Keratinocyte (primary cell): ENCODE measurements around the gene SLC7A11. TPM values are rescaled to one million over a fixed set of nuclear protein-coding genes. Genes with fewer than 3 reads are reported as not detected.

ENCODE experiments used
- DNase-seq: peaks from one replicate; pipeline ENCODE4 v3.0.0-alpha.2; 2011; ENCODE audit warnings: low read depth, missing footprints, low spot score
- FAIRE-seq: peaks from 2 replicates; lab custom pipeline; 2011; peaks lifted over from hg19 to GRCh38; lab: Jason Lieb, UNC
- H2AFZ ChIP-seq: 2 replicates; pipeline ENCODE4 v1.6.0; 2012; ENCODE audit warnings: low read length, control low read depth, inconsistent platforms; ENCODE audit not compliant: control insufficient read depth
- H3K27ac ChIP-seq: 2 replicates; pipeline ENCODE4 v1.5.1; 2011; ENCODE audit warnings: low read length; ENCODE audit not compliant: control insufficient read depth, insufficient read depth
- H3K27me3 ChIP-seq: 3 replicates; pipeline ENCODE4 v1.6.0; 2011; ENCODE audit warnings: low read length; ENCODE audit not compliant: control insufficient read depth, insufficient read depth; ENCODE audit errors: extremely low read depth
- H3K36me3 ChIP-seq, 2 experiments: 2 replicates in 1 of 2; 3 replicates in 1 of 2; pipeline ENCODE4 v1.5.1; 2011; ENCODE audit warnings: low read length in 2 of 2, mild to moderate bottlenecking in 1 of 2; ENCODE audit not compliant: control insufficient read depth in 2 of 2, insufficient read depth in 2 of 2; ENCODE audit errors: extremely low read depth in 1 of 2
- H3K4me1 ChIP-seq: 3 replicates; pipeline ENCODE4 v1.5.1; 2011; ENCODE audit warnings: low read length; ENCODE audit not compliant: control insufficient read depth, insufficient read depth; ENCODE audit errors: extremely low read depth
- H3K4me2 ChIP-seq: 3 replicates; pipeline ENCODE4 v1.6.0; 2011; ENCODE audit warnings: low read depth, low read length; ENCODE audit not compliant: control insufficient read depth, insufficient read depth; ENCODE audit errors: extremely low read depth
- H3K4me3 ChIP-seq, 3 experiments: fragments of 200-600 bp in 1 of 3; sonication (generic) in 1 of 3; 2 replicates in 2 of 3; 3 replicates in 1 of 3; pipeline ENCODE4 v1.5.1; 2011 to 2016; ENCODE audit warnings: low read length in 3 of 3, mild to moderate bottlenecking in 3 of 3, control low read depth in 2 of 3, inconsistent platforms in 1 of 3, low read depth in 1 of 3, mixed read lengths in 1 of 3, mixed run types in 1 of 3, moderate library complexity in 1 of 3; ENCODE audit not compliant: control insufficient read depth in 2 of 3, insufficient read depth in 2 of 3; ENCODE audit errors: extremely low read depth in 1 of 3
- H3K79me2 ChIP-seq: 2 replicates; pipeline ENCODE4 v1.6.0; 2012; ENCODE audit warnings: low read length; ENCODE audit not compliant: control insufficient read depth, insufficient read depth
- H3K9ac ChIP-seq: 3 replicates; pipeline ENCODE4 v1.6.0; 2011; ENCODE audit warnings: low read length; ENCODE audit not compliant: control insufficient read depth, insufficient read depth; ENCODE audit errors: extremely low read depth
- H3K9me1 ChIP-seq: 3 replicates; pipeline ENCODE4 v1.6.0; 2011; ENCODE audit warnings: low read length; ENCODE audit not compliant: control insufficient read depth, insufficient read depth; ENCODE audit errors: extremely low read depth
- H3K9me3 ChIP-seq: 2 replicates; pipeline ENCODE4 v1.5.1; 2012; ENCODE audit warnings: low read depth, low read length; ENCODE audit not compliant: control insufficient read depth
- H4K20me1 ChIP-seq: 3 replicates; pipeline ENCODE4 v1.6.0; 2011; ENCODE audit warnings: low read length; ENCODE audit not compliant: control insufficient read depth, insufficient read depth; ENCODE audit errors: extremely low read depth
- EZH2 ChIP-seq: IDR thresholded peaks from one replicate; pipeline ENCODE4 v1.6.1; 2012; ENCODE audit warnings: inconsistent platforms, mild to moderate bottlenecking, low read length, moderate library complexity
- dilution Hi-C: fragments of 300-500 bp; cut with MboI; formaldehyde crosslinking; loops from one replicate; pipeline ENCODE4 v1.7.0; 2020; ENCODE audit warnings: low sequenced_read_pairs; ENCODE audit not compliant: extremely low pct_ligation_motif_present
- polyA minus RNA-seq, 3 experiments: library from RNA; depleted of rRNA, polyadenylated mRNA; stranded (reverse); fragments of >200 nt; gene quantifications; 1 replicate in 1 of 3; 2 replicates in 1 of 3; 3 replicates in 1 of 3; pipeline ENCODE4 v1.2.3, GENCODE V29; 2011
- polyA plus RNA-seq, 5 experiments: library from polyadenylated mRNA; depleted of rRNA in 3 of 5; stranded (reverse) in 3 of 5; stranded (forward) in 1 of 5; unstranded in 1 of 5; fragments of >200 nt; gene quantifications; 1 replicate in 1 of 5; 2 replicates in 3 of 5; 3 replicates in 1 of 5; pipeline versions ENCODE4 v1.2.1 to v1.2.3, GENCODE V29; 2011 to 2012; ENCODE audit warnings: missing spikeins in 2 of 5, low read depth in 1 of 5, low replicate concordance in 1 of 5
- TF ChIP-seq, protein P1 (sequence below), 3 experiments: IDR thresholded peaks in 1 of 3; conservative IDR thresholded peaks in 1 of 3; optimal IDR thresholded peaks in 1 of 3; 2 replicates in 2 of 3; 3 replicates in 1 of 3; pipeline versions ENCODE3 to v1.5.1; 2011; ENCODE audit warnings: low read length in 3 of 3, mild to moderate bottlenecking in 3 of 3, moderate library complexity in 2 of 3, control low read depth in 1 of 3, inconsistent platforms in 1 of 3; ENCODE audit not compliant: insufficient read depth in 2 of 3; ENCODE audit errors: extremely low read depth in 1 of 3

SLC7A11 gene
- polyA plus RNA-seq: 4.0 to 8.4 TPM (median 6.0 TPM) in 3 replicates
- 10.3 TPM for polyA plus RNA-seq (2011; ENCODE audit: low read depth)
- 1.6 and 4.4 TPM in 2 replicates for polyA plus RNA-seq (2011; cell fraction: cytosol; rRNA removed)
- 8.3 and 13.8 TPM in 2 replicates for polyA plus RNA-seq (2011; cell fraction: nucleus; rRNA removed)
- 6.0 and 11.5 TPM in 2 replicates for polyA plus RNA-seq (2012; ENCODE audit: low replicate concordance)
- polyA minus RNA-seq: 7.1 to 14.6 TPM (median 11.7 TPM) in 3 replicates
- polyA minus RNA-seq (2011; cell fraction: cytosol; rRNA and poly(A)+ RNA removed): 4.8 TPM
- polyA minus RNA-seq (2011; cell fraction: nucleus; rRNA and poly(A)+ RNA removed): 18.3 and 27.8 TPM in 2 replicates

DNA sequence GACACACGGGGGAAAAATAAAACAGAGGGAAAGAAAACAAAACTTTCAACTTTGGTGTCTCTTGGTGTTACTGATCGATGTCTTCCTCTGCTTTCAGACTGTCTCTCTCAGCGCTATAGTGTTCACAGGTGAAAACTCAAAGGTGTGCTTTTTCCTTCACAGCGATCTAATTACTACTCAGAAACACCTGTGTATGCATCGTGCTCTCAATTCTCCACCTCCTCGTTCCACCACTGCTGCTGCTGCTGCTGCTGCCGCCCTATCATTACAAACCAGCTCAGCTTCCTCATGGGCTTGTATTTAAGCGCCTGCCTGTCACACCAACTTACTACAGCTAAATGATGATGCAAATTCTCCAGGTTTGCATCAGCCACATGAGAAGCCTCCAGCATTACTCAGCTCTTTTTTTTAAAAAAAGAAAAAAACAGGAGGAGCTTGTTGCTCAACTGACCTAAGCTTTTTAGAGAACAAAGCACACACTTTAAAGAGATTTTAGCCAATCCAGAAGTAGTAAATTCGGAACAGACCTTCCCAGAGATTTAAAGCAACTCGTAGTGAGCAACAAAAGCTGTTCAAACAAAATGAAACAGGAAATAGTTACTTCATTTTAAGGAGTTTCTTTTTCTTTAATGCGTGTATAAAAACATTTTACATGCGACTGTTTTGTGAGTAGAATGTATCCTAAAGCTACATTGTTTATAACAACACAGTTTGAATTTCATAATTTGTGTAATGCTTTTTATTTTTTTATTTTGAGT, at the start of gene SLC7A11:
SLC7A11 (minus strand) TSS at position 274 of the 758 bp plus-strand sequence. CDS start 280 bp downstream, outside the sequence.
- Histone ChIP-seq H4K20me1 (no peaks in the 10 kb centered on the region), H3K9me3 (no peaks in the 10 kb centered on the region), H3K4me2 (peak within 1 kb of the TSS; percentile 81), H3K4me3 (peak within 1 kb of the TSS; percentile 48 to 86 (median 67)), H3K4me1 (peaks cover 9% of the 10 kb centered on the region), H3K27me3 (no peaks in the 10 kb centered on the region), H3K9me1 (no peaks in the 10 kb centered on the region), H2AFZ (peak within 1 kb of the TSS; percentile 73), H3K27ac (peak within 1 kb of the TSS; percentile 93), H3K79me2 (peaks cover 25% of the 10 kb centered on the region), H3K36me3 (no peaks in the 10 kb centered on the region), H3K9ac (peak within 1 kb of the TSS; percentile 83)
- TF ChIP-seq EZH2: no peak
- TF ChIP-seq, protein P1, sequence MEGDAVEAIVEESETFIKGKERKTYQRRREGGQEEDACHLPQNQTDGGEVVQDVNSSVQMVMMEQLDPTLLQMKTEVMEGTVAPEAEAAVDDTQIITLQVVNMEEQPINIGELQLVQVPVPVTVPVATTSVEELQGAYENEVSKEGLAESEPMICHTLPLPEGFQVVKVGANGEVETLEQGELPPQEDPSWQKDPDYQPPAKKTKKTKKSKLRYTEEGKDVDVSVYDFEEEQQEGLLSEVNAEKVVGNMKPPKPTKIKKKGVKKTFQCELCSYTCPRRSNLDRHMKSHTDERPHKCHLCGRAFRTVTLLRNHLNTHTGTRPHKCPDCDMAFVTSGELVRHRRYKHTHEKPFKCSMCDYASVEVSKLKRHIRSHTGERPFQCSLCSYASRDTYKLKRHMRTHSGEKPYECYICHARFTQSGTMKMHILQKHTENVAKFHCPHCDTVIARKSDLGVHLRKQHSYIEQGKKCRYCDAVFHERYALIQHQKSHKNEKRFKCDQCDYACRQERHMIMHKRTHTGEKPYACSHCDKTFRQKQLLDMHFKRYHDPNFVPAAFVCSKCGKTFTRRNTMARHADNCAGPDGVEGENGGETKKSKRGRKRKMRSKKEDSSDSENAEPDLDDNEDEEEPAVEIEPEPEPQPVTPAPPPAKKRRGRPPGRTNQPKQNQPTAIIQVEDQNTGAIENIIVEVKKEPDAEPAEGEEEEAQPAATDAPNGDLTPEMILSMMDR (optimal IDR thresholded peaks at IDR 0.05 in 1 of 3, IDR thresholded peaks at IDR 0.05 in 1 of 3, conservative IDR thresholded peaks at IDR 0.05 in 1 of 3; ENCODE audit: extremely low read depth in 1 of 3, insufficient read depth in 2 of 3, low read length in 3 of 3): no peak
- DNase-seq: peak; percentile 97
- dilution Hi-C loops: no loop called here
- peak; percentile 98 for FAIRE-seq

GRCh38 chr4:138291431-138291830, 49.3 kb upstream of the SLC7A11 start:
- dilution Hi-C loops: no loop called here
- no peaks in the 10 kb centered on the region for H3K9me3 ChIP-seq
- H3K9ac ChIP-seq: no peak overlapping the region
- FAIRE-seq (peak; percentile 29), DNase-seq (no peak)
- no peak overlapping the region for H3K27ac ChIP-seq
- H4K20me1 ChIP-seq: no peaks in the 10 kb centered on the region
- H3K79me2 ChIP-seq: no peaks in the 10 kb centered on the region
- no peaks in the 10 kb centered on the region for H3K4me1 ChIP-seq
- H3K4me2 ChIP-seq: no peak overlapping the region
- H3K9me1 ChIP-seq: no peaks in the 10 kb centered on the region
- H3K36me3 ChIP-seq: no peaks in the 10 kb centered on the region
- no peak overlapping the region for H2AFZ ChIP-seq
- H3K4me3 ChIP-seq: no peak overlapping the region
- TF ChIP-seq, protein P1 (optimal IDR thresholded peaks at IDR 0.05 in 1 of 3, IDR thresholded peaks at IDR 0.05 in 1 of 3, conservative IDR thresholded peaks at IDR 0.05 in 1 of 3; ENCODE audit: extremely low read depth in 1 of 3, insufficient read depth in 2 of 3, low read length in 3 of 3): no peak
- TF ChIP-seq EZH2: no peak
- H3K27me3 ChIP-seq: no peaks in the 10 kb centered on the region
